Spleen (tissue), 7 donors: ENCODE data around the gene C11orf91.

Source experiments
- POLR2A ChIP-seq, 3 donors: fragments of 450-650 bp; IDR thresholded peaks; one replicate each; pipeline ENCODE4 v1.5.1; 2017; ENCODE audit warnings: antibody characterized with exemption in 3 of 3, mild to moderate bottlenecking in 1 of 3
- POLR2AphosphoS5 ChIP-seq, 3 donors: sonication (generic); formaldehyde crosslinking; IDR thresholded peaks; one replicate each; pipeline ENCODE4 v1.5.1; 2017; ENCODE audit warnings: antibody characterized with exemption in 3 of 3
- TF ChIP-seq, protein P1 (sequence below), 11 experiments: fragments of 200-600 bp in 7 of 11; fragments of 450-650 bp in 4 of 11; sonication (generic) in 4 of 11; IDR thresholded peaks in 8 of 11; conservative IDR thresholded peaks in 3 of 11; 1 replicate in 7 of 11; 2 replicates in 4 of 11; pipeline versions ENCODE4 v1.4.0 to v1.8.0; 2016 to 2021; ENCODE audit warnings: antibody characterized with exemption in 11 of 11, inconsistent platforms in 4 of 11, mild to moderate bottlenecking in 1 of 11
- donor health status: DM: no; HTN: no; CAD: no; lungs with moderate emphysema.
- donor health status: DM: no; HTN: no; CAD: no.
- donor health status: DM: no; HTN: no; CAD: no.

DNA sequence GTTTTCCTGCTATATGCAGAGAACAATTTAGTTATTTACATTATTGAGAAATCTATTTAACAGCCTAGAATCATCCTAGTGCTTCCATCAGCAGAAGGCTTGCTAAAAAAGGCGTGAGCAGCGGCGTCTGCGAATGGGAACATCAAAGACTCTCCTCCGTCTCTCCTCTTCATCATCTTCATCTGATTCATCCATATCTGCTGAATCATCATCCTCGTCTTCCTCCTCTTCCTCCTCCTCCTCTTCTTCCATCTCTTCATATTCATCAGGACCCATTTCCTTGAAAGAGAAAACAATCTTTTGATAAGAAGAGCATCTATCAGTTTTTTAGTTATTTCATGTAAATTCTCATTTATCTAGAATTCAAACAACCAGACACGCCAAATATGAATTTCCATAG is 41.2 kb upstream of the C11orf91 start:
- TF ChIP-seq, protein P1, sequence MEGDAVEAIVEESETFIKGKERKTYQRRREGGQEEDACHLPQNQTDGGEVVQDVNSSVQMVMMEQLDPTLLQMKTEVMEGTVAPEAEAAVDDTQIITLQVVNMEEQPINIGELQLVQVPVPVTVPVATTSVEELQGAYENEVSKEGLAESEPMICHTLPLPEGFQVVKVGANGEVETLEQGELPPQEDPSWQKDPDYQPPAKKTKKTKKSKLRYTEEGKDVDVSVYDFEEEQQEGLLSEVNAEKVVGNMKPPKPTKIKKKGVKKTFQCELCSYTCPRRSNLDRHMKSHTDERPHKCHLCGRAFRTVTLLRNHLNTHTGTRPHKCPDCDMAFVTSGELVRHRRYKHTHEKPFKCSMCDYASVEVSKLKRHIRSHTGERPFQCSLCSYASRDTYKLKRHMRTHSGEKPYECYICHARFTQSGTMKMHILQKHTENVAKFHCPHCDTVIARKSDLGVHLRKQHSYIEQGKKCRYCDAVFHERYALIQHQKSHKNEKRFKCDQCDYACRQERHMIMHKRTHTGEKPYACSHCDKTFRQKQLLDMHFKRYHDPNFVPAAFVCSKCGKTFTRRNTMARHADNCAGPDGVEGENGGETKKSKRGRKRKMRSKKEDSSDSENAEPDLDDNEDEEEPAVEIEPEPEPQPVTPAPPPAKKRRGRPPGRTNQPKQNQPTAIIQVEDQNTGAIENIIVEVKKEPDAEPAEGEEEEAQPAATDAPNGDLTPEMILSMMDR (IDR thresholded peaks at IDR 0.05 in 8 of 11, conservative IDR thresholded peaks at IDR 0.05 in 3 of 11) = no peak
- TF ChIP-seq POLR2A (IDR thresholded peaks at IDR 0.05) = no peak
- no peak for TF ChIP-seq POLR2AphosphoS5 (IDR thresholded peaks at IDR 0.05)
